ENCODE results near the gene IFT88.
A peak's percentile ranks its signal among the peaks of the same experiment; 100 is the strongest.
"Not testable (repeated sequence)": the region's sequence is repeated elsewhere in the genome, so short reads cannot be mapped to it uniquely, and the experiment has no call there.

Gene IFT88

GRCh38 chr13:20679879-20680278, 112.9 kb downstream of the IFT88 start:
- no peak for TF ChIP-seq CTCF (IDR thresholded peaks at IDR 0.05; ENCODE audit: control insufficient read depth, insufficient read depth, low read depth, low read length, missing control alignments)
- DNase-seq (ENCODE audit: low read depth), result no peak
- H3K4me3 ChIP-seq (ENCODE audit: control insufficient read depth, low read depth, low read length), result no peak overlapping the region

- no peak for TF ChIP-seq CTCF (IDR thresholded peaks at IDR 0.05; ENCODE audit: control insufficient read depth, insufficient read depth, low read depth, low read length, missing control alignments)
Measured at GRCh38 chr13:20680416-20681080, 113.6 kb downstream of the IFT88 start.

GRCh38 chr13:20681481-20681880, 114.5 kb downstream of the IFT88 start:
- not testable (repeated sequence) for H3K4me3 ChIP-seq (ENCODE audit: control insufficient read depth, low read depth, low read length)
- peak; percentile 69 for DNase-seq (ENCODE audit: low read depth)

More at GRCh38 chr13:20680416-20681080, 113.6 kb downstream of the IFT88 start:
- H3K4me3 ChIP-seq (ENCODE audit: control insufficient read depth, low read depth, low read length), result no peak overlapping the region
- no peak for DNase-seq (ENCODE audit: low read depth)

- no peak overlapping the region for H3K4me3 ChIP-seq (ENCODE audit: control insufficient read depth, low read depth, low read length)
- no peak for DNase-seq (ENCODE audit: low read depth)
- no peak for TF ChIP-seq CTCF (IDR thresholded peaks at IDR 0.05; ENCODE audit: control insufficient read depth, insufficient read depth, low read depth, low read length, missing control alignments)
Measured at GRCh38 chr13:20682061-20682460, 115.1 kb downstream of the IFT88 start.

- no peak for TF ChIP-seq CTCF (IDR thresholded peaks at IDR 0.05; ENCODE audit: control insufficient read depth, insufficient read depth, low read depth, low read length, missing control alignments)
- H3K4me3 ChIP-seq (ENCODE audit: control insufficient read depth, low read depth, low read length), result no peak overlapping the region
- no peak for DNase-seq (ENCODE audit: low read depth)
Measured at GRCh38 chr13:20684041-20684440, 117.1 kb downstream of the IFT88 start.

GRCh38 chr13:20684546-20684945, 117.6 kb downstream of the IFT88 start:
- DNase-seq (ENCODE audit: low read depth), result no peak
- H3K4me3 ChIP-seq (ENCODE audit: control insufficient read depth, low read depth, low read length), result no peak overlapping the region
- TF ChIP-seq CTCF (IDR thresholded peaks at IDR 0.05; ENCODE audit: control insufficient read depth, insufficient read depth, low read depth, low read length, missing control alignments), result no peak

- H3K4me3 ChIP-seq (ENCODE audit: control insufficient read depth, low read depth, low read length), result no peak overlapping the region
- no peak for TF ChIP-seq CTCF (IDR thresholded peaks at IDR 0.05; ENCODE audit: control insufficient read depth, insufficient read depth, low read depth, low read length, missing control alignments)
- no peak for DNase-seq (ENCODE audit: low read depth)
Measured at GRCh38 chr13:20685092-20685491, 118.1 kb downstream of the IFT88 start.
